ENCODE data around the gene VPS50. TPM values are rescaled to one million over a fixed set of nuclear protein-coding genes. Genes with fewer than 3 reads are reported as not detected.
"Not testable (repeated sequence)": the region's sequence is repeated elsewhere in the genome, so short reads cannot be mapped to it uniquely, and the experiment has no call there.

Gene VPS50
- polyA plus RNA-seq, 2 donors, result 4.9 to 7.0 TPM

DNA sequence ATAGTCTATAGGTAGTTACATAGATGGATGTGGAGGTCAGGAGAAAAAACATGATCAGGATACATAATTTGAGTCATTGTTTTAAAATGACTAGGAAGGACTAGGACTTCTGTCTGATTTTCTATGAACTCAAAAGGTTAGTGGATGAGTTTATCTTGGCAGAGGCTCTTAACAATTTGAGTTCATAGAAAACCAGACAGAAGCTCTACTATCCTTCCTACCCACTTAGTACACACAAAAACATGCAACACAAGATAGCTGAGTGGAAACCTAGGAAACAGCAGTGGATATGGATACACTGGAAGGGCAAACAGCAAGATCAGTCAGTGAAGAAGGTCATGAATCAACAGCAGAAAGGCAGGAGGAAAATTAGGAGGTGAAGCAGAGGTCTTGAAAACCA lies 84.6 kb downstream of the VPS50 start:
- Histone ChIP-seq H3K27ac (ENCODE audit: low read depth in 2 of 2, low read length in 1 of 2) (no peak overlapping the region), H3K4me3 (ENCODE audit: low read depth in 1 of 2, low read length in 2 of 2) (no peak overlapping the region), H3K9me3 (ENCODE audit: control insufficient read depth in 2 of 2, insufficient read depth in 1 of 2, low read depth in 1 of 2, low read length in 1 of 2) (no peaks in the 10 kb centered on the region), H3K27me3 (ENCODE audit: control insufficient read depth in 1 of 2, insufficient read depth in 2 of 2, low read length in 2 of 2) (no peaks in the 10 kb centered on the region), H3K4me1 (ENCODE audit: control insufficient read depth in 2 of 2, insufficient read depth in 2 of 2, low read length in 1 of 2) (no peaks in the 10 kb centered on the region), H3K36me3 (ENCODE audit: control insufficient read depth in 2 of 2, insufficient read depth in 2 of 2, low read length in 1 of 2) (peaks cover 0 to 2% of the 10 kb centered on the region in 2 donors)

DNA sequence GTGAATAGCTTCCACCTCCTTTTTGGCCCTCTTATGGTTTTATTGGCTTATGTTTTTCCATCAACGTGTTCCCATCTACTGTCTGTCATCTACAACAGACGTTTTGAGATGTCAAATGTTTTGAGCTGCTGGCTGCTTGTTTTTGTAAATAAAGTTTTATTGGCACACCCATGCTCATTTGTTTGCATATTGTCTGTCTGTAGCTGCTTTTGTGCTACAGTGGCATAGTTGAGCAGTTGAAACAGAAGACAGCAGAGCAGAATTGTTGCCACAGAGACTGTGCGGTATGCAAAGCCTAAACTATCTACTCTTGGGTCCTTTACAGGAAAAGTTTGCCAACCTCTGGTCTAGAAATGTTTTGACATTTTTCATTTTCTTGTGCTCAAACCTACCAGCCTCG lies 88.7 kb downstream of the VPS50 start:
- H3K9me3 ChIP-seq (ENCODE audit: control insufficient read depth in 2 of 2, insufficient read depth in 1 of 2, low read depth in 1 of 2, low read length in 1 of 2), result no peaks in the 10 kb centered on the region
- no peaks in the 10 kb centered on the region for H3K27me3 ChIP-seq (ENCODE audit: control insufficient read depth in 1 of 2, insufficient read depth in 2 of 2, low read length in 2 of 2)
- no peaks in the 10 kb centered on the region for H3K36me3 ChIP-seq (ENCODE audit: control insufficient read depth in 2 of 2, insufficient read depth in 2 of 2, low read length in 1 of 2)
- H3K4me3 ChIP-seq (ENCODE audit: low read depth in 1 of 2, low read length in 2 of 2), result no peak overlapping the region
- H3K4me1 ChIP-seq (ENCODE audit: control insufficient read depth in 2 of 2, insufficient read depth in 2 of 2, low read length in 1 of 2), result no peaks in the 10 kb centered on the region
- 93 to 95% methylated on average over 4 of the region's 4 CpGs for WGBS, 2 donors
- H3K27ac ChIP-seq (ENCODE audit: low read depth in 2 of 2, low read length in 1 of 2), result no peak overlapping the region

DNA sequence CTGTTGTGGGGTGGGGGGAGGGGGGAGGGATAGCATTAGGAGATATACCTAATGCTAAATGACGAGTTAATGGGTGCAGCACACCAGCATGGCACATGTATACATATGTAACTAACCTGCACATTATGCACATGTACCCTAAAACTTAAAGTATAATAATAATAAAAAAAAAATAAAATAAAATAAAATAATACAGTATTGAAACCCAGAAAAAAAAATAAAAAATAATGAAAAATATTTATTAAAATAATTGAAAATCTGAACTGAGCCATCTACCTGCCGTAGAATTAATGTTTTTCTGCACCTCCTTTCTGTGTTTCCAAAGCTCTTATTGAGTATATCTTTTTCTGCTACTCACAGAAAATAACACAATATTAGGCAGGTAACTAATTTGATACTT lies 94.1 kb downstream of the VPS50 start:
- not testable (repeated sequence) for H3K27me3 ChIP-seq (ENCODE audit: control insufficient read depth in 1 of 2, insufficient read depth in 2 of 2, low read length in 2 of 2); H3K36me3 ChIP-seq (ENCODE audit: control insufficient read depth in 2 of 2, insufficient read depth in 2 of 2, low read length in 1 of 2); H3K4me1 ChIP-seq (ENCODE audit: control insufficient read depth in 2 of 2, insufficient read depth in 2 of 2, low read length in 1 of 2); H3K27ac ChIP-seq (ENCODE audit: low read depth in 2 of 2, low read length in 1 of 2); H3K4me3 ChIP-seq (ENCODE audit: low read depth in 1 of 2, low read length in 2 of 2); H3K9me3 ChIP-seq (ENCODE audit: control insufficient read depth in 2 of 2, insufficient read depth in 1 of 2, low read depth in 1 of 2, low read length in 1 of 2)
- 98 to 100% methylated on average over 1 of the region's 2 CpGs for WGBS, 2 donors

GRCh38 chr7:93327006-93327633 lies 95.0 kb downstream of the VPS50 start:
- 88 to 95% methylated on average over 3 of the region's 3 CpGs for WGBS, 2 donors
- Histone ChIP-seq H3K9me3 (ENCODE audit: control insufficient read depth in 2 of 2, insufficient read depth in 1 of 2, low read depth in 1 of 2, low read length in 1 of 2) (no peaks in the 10 kb centered on the region), H3K4me3 (ENCODE audit: low read depth in 1 of 2, low read length in 2 of 2) (no peak overlapping the region), H3K4me1 (ENCODE audit: control insufficient read depth in 2 of 2, insufficient read depth in 2 of 2, low read length in 1 of 2) (no peaks in the 10 kb centered on the region), H3K27me3 (ENCODE audit: control insufficient read depth in 1 of 2, insufficient read depth in 2 of 2, low read length in 2 of 2) (no peaks in the 10 kb centered on the region), H3K27ac (ENCODE audit: low read depth in 2 of 2, low read length in 1 of 2) (no peak overlapping the region), H3K36me3 (ENCODE audit: control insufficient read depth in 2 of 2, insufficient read depth in 2 of 2, low read length in 1 of 2) (no peaks in the 10 kb centered on the region)

DNA sequence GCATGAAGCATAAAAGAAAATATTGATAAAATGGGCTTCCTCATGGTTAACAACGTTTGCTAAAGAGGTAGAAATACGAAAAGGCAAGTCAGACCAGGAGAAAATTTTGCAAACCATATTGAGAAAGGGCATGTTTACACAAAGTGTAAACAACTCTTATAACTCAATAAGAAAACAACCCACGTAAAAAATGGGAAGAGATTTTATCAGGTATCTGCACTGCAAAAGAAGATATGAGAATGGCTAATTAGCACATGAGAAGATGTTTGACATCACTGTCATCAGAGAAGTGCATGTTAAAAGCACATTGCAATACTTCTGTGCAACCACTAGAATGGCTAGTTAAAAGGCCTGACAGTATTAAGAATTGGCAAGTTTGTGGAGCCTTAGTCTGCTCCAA lies 99.5 kb downstream of the VPS50 start:
- Histone ChIP-seq H3K36me3 (ENCODE audit: control insufficient read depth in 2 of 2, insufficient read depth in 2 of 2, low read length in 1 of 2) (no peaks in the 10 kb centered on the region), H3K27me3 (ENCODE audit: control insufficient read depth in 1 of 2, insufficient read depth in 2 of 2, low read length in 2 of 2) (no peaks in the 10 kb centered on the region)
- 67 to 85% methylated on average over 3 of the region's 3 CpGs for WGBS, 2 donors

GRCh38 chr7:93332172-93332571 lies 100.0 kb downstream of the VPS50 start:
- H3K4me3 ChIP-seq (ENCODE audit: low read depth in 1 of 2, low read length in 2 of 2), result no peak overlapping the region
- no peaks in the 10 kb centered on the region for H3K36me3 ChIP-seq (ENCODE audit: control insufficient read depth in 2 of 2, insufficient read depth in 2 of 2, low read length in 1 of 2)
- H3K27me3 ChIP-seq (ENCODE audit: control insufficient read depth in 1 of 2, insufficient read depth in 2 of 2, low read length in 2 of 2), result no peaks in the 10 kb centered on the region
- no peak overlapping the region for H3K27ac ChIP-seq (ENCODE audit: low read depth in 2 of 2, low read length in 1 of 2)
- H3K9me3 ChIP-seq (ENCODE audit: control insufficient read depth in 2 of 2, insufficient read depth in 1 of 2, low read depth in 1 of 2, low read length in 1 of 2), result no peaks in the 10 kb centered on the region
- WGBS, 2 donors, result 85 to 87% methylated on average over 2 of the region's 2 CpGs
- H3K4me1 ChIP-seq (ENCODE audit: control insufficient read depth in 2 of 2, insufficient read depth in 2 of 2, low read length in 1 of 2), result no peaks in the 10 kb centered on the region

More for the DNA sequence above, 99.5 kb downstream of the VPS50 start:
- Histone ChIP-seq H3K4me3 (ENCODE audit: low read depth in 1 of 2, low read length in 2 of 2) (no peak overlapping the region), H3K4me1 (ENCODE audit: control insufficient read depth in 2 of 2, insufficient read depth in 2 of 2, low read length in 1 of 2) (no peaks in the 10 kb centered on the region), H3K9me3 (ENCODE audit: control insufficient read depth in 2 of 2, insufficient read depth in 1 of 2, low read depth in 1 of 2, low read length in 1 of 2) (no peaks in the 10 kb centered on the region), H3K27ac (ENCODE audit: low read depth in 2 of 2, low read length in 1 of 2) (no peak overlapping the region)

DNA sequence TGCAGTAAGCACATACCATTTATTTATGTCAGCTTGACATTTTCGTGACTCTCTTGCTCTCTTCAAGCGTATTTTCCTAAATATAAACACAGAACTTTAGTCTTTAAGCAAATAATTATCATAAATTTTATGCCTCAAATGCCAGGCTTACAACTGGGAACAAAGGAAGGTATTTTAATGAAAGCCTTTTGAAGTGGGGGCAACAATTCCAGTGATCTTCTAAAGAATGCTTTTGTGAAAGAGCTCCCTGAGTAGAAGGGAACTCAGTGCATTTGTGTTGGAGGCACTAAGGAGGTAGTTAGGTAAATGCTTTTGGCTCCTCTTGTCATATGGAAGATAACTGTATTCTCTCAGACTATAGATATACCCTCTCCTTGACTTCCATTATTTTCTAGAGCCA lies 104.9 kb downstream of the VPS50 start:
- WGBS, 2 donors, result 80 to 91% methylated on average over 2 of the region's 2 CpGs
- Histone ChIP-seq H3K27me3 (ENCODE audit: control insufficient read depth in 1 of 2, insufficient read depth in 2 of 2, low read length in 2 of 2) (no peaks in the 10 kb centered on the region), H3K9me3 (ENCODE audit: control insufficient read depth in 2 of 2, insufficient read depth in 1 of 2, low read depth in 1 of 2, low read length in 1 of 2) (no peaks in the 10 kb centered on the region), H3K27ac (ENCODE audit: low read depth in 2 of 2, low read length in 1 of 2) (no peak overlapping the region), H3K4me1 (ENCODE audit: control insufficient read depth in 2 of 2, insufficient read depth in 2 of 2, low read length in 1 of 2) (no peaks in the 10 kb centered on the region), H3K4me3 (ENCODE audit: low read depth in 1 of 2, low read length in 2 of 2) (no peak overlapping the region), H3K36me3 (ENCODE audit: control insufficient read depth in 2 of 2, insufficient read depth in 2 of 2, low read length in 1 of 2) (peaks cover 0 to 3% of the 10 kb centered on the region in 2 donors)

DNA sequence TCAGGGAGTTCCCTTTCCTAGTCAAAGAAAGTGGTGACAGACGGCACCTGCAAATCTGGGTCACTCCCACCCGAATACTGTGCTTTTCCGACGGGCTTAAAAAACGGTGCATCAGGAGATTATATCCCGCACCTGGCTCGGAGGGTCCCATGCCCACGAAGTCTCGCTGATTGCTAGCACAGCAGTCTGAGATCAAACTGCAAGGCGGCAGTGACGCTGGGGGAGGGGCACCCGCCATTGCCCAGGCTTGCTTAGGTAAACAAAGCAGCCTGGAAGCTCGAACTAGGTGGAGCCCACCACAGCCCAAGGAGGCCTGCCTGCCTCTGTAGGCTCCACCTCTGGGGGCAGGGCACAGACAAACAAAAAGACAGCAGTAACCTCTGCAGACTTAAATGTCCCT lies 110.0 kb downstream of the VPS50 start:
- H3K4me1 ChIP-seq (ENCODE audit: control insufficient read depth in 2 of 2, insufficient read depth in 2 of 2, low read length in 1 of 2); H3K27ac ChIP-seq (ENCODE audit: low read depth in 2 of 2, low read length in 1 of 2); H3K27me3 ChIP-seq (ENCODE audit: control insufficient read depth in 1 of 2, insufficient read depth in 2 of 2, low read length in 2 of 2); H3K9me3 ChIP-seq (ENCODE audit: control insufficient read depth in 2 of 2, insufficient read depth in 1 of 2, low read depth in 1 of 2, low read length in 1 of 2); H3K4me3 ChIP-seq (ENCODE audit: low read depth in 1 of 2, low read length in 2 of 2); H3K36me3 ChIP-seq (ENCODE audit: control insufficient read depth in 2 of 2, insufficient read depth in 2 of 2, low read length in 1 of 2): not testable (repeated sequence)
- 93 to 95% methylated on average over 13 of the region's 13 CpGs for WGBS, 2 donors

DNA sequence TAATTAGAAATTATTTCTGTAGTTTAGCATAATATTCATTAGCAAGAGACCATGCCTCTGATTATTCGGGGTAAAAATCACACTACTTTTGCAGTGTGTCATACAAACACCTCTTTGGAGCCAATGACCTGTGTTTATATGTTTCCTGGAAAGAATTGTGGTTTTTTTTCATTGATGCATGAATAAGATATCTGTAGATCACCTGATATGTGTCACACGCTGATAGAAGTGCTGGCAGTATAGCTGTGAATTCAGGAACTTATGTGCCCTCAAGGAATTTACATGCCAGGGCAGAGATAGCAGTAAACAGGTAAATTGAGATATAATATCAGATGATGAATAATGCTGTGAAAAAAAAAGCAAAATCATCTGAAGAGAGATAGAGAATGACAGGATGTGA lies 118.2 kb downstream of the VPS50 start:
- Histone ChIP-seq H3K36me3 (ENCODE audit: control insufficient read depth in 2 of 2, insufficient read depth in 2 of 2, low read length in 1 of 2) (peaks cover 0 to 2% of the 10 kb centered on the region in 2 donors), H3K9me3 (ENCODE audit: control insufficient read depth in 2 of 2, insufficient read depth in 1 of 2, low read depth in 1 of 2, low read length in 1 of 2) (no peaks in the 10 kb centered on the region), H3K27ac (ENCODE audit: low read depth in 2 of 2, low read length in 1 of 2) (no peak overlapping the region), H3K4me3 (ENCODE audit: low read depth in 1 of 2, low read length in 2 of 2) (no peak overlapping the region), H3K4me1 (ENCODE audit: control insufficient read depth in 2 of 2, insufficient read depth in 2 of 2, low read length in 1 of 2) (no peaks in the 10 kb centered on the region), H3K27me3 (ENCODE audit: control insufficient read depth in 1 of 2, insufficient read depth in 2 of 2, low read length in 2 of 2) (no peaks in the 10 kb centered on the region)
- WGBS, 2 donors, result 65 to 77% methylated on average over 2 of the region's 2 CpGs

DNA sequence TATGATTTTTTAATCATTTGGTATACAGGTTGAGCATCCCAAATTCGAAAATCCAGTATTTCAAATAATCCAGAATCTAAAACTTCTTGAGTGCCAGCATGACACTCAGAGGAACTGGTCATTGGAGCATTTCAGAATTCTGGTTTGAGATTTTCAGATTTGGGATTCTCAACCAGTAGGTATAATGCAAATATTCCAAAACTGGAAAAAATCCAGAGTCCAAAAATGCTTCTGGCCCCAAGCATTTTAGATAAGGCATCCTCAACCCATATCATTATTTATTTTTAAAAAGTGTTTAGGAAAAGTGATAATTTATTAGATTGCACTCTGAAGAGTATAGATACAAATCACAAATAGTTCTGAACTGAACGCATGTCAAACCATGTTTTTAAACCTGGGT lies 120.7 kb downstream of the VPS50 start:
- Histone ChIP-seq H3K4me1 (ENCODE audit: control insufficient read depth in 2 of 2, insufficient read depth in 2 of 2, low read length in 1 of 2) (no peaks in the 10 kb centered on the region), H3K9me3 (ENCODE audit: control insufficient read depth in 2 of 2, insufficient read depth in 1 of 2, low read depth in 1 of 2, low read length in 1 of 2) (no peaks in the 10 kb centered on the region), H3K27me3 (ENCODE audit: control insufficient read depth in 1 of 2, insufficient read depth in 2 of 2, low read length in 2 of 2) (no peaks in the 10 kb centered on the region), H3K4me3 (ENCODE audit: low read depth in 1 of 2, low read length in 2 of 2) (no peak overlapping the region), H3K27ac (ENCODE audit: low read depth in 2 of 2, low read length in 1 of 2) (no peak overlapping the region), H3K36me3 (ENCODE audit: control insufficient read depth in 2 of 2, insufficient read depth in 2 of 2, low read length in 1 of 2) (peaks cover 0 to 2% of the 10 kb centered on the region in 2 donors)
- WGBS, 2 donors, result 92 to 98% methylated on average over 2 of the region's 2 CpGs
